ENCODE data around the gene ZKSCAN1.

- TF ChIP-seq CTCF (IDR thresholded peaks at IDR 0.05; ENCODE audit: low read depth, low read length) = no peak
- TF ChIP-seq POLR2A (IDR thresholded peaks at IDR 0.05; ENCODE audit: extremely low read depth, insufficient read length) = no peak
These were observed 39.4 kb upstream of the ZKSCAN1 start, which contains the start of gene AZGP1 for GRCh38 chr7:99975782-99976521.

Measured in NB4 (cell line).